Trophoblast cell (in vitro differentiated cells and primary cell): ENCODE data around the gene SUFU.

Source experiments
- DNase-seq, 2 donors: peaks; one replicate each; pipeline ENCODE4 v3.0.0-alpha.2; 2016
- H2AFZ ChIP-seq: 2 replicates; pipeline ENCODE4 v1.6.1; 2013; ENCODE audit warnings: low read length, moderate library complexity, mild to moderate bottlenecking; ENCODE audit not compliant: insufficient read depth, poor library complexity
- H2AK5ac ChIP-seq: 2 replicates; pipeline ENCODE4 v1.6.1; 2013; ENCODE audit warnings: mild to moderate bottlenecking, low read length
- H2BK120ac ChIP-seq: 2 replicates; pipeline ENCODE4 v1.6.1; 2013; ENCODE audit warnings: low read length, mild to moderate bottlenecking, moderate library complexity; ENCODE audit not compliant: insufficient read depth, poor library complexity
- H2BK12ac ChIP-seq: 2 replicates; pipeline ENCODE4 v1.6.1; 2013; ENCODE audit warnings: mild to moderate bottlenecking, low read length, moderate library complexity
- H2BK5ac ChIP-seq: 2 replicates; pipeline ENCODE4 v1.6.1; 2013; ENCODE audit warnings: low read length, low read depth, moderate library complexity, mild to moderate bottlenecking; ENCODE audit not compliant: poor library complexity
- H3K14ac ChIP-seq: 2 replicates; pipeline ENCODE4 v1.6.1; 2013; ENCODE audit warnings: mild to moderate bottlenecking, low read length
- H3K18ac ChIP-seq: 2 replicates; pipeline ENCODE4 v1.6.1; 2013; ENCODE audit warnings: mild to moderate bottlenecking, low read length
- H3K23ac ChIP-seq: 2 replicates; pipeline ENCODE4 v1.6.1; 2013; ENCODE audit warnings: low read length
- H3K27ac ChIP-seq: 2 replicates; pipeline ENCODE4 v1.5.1; 2013; ENCODE audit warnings: low read depth, mild to moderate bottlenecking, inconsistent platforms, low read length, moderate library complexity
- H3K27me3 ChIP-seq: 2 replicates; pipeline ENCODE4 v1.6.1; 2013; ENCODE audit warnings: inconsistent platforms, mild to moderate bottlenecking, low read length, moderate library complexity; ENCODE audit not compliant: insufficient read depth
- H3K36me3 ChIP-seq, 2 experiments: 1 replicate in 1 of 2; 2 replicates in 1 of 2; pipeline ENCODE4 v1.6.1; 2013; ENCODE audit warnings: low read length in 2 of 2, mild to moderate bottlenecking in 2 of 2, moderate library complexity in 1 of 2; ENCODE audit not compliant: insufficient read depth in 2 of 2, control insufficient read depth in 1 of 2
- H3K4ac ChIP-seq: 2 replicates; pipeline ENCODE4 v1.6.1; 2013; ENCODE audit warnings: low read depth, mild to moderate bottlenecking, low read length, moderate library complexity
- H3K4me1 ChIP-seq, 2 experiments: 1 replicate in 1 of 2; 2 replicates in 1 of 2; pipeline ENCODE4 v1.6.1; 2013; ENCODE audit warnings: low read length in 2 of 2, mild to moderate bottlenecking in 2 of 2, moderate library complexity in 1 of 2; ENCODE audit not compliant: insufficient read depth in 2 of 2, control insufficient read depth in 1 of 2
- H3K4me2 ChIP-seq: 2 replicates; pipeline ENCODE4 v1.6.1; 2013; ENCODE audit warnings: inconsistent platforms, mild to moderate bottlenecking, low read length, moderate library complexity
- H3K4me3 ChIP-seq: 2 replicates; pipeline ENCODE4 v1.5.1; 2013; ENCODE audit warnings: mild to moderate bottlenecking, low read depth, low read length, inconsistent platforms
- H3K79me1 ChIP-seq: one replicate; pipeline ENCODE4 v1.6.1; 2013; ENCODE audit warnings: low read length
- H3K79me2 ChIP-seq: 2 replicates; pipeline ENCODE4 v1.6.1; 2013; ENCODE audit warnings: low read length, mild to moderate bottlenecking; ENCODE audit not compliant: control insufficient read depth, insufficient read depth, poor library complexity
- H3K9ac ChIP-seq: 2 replicates; pipeline ENCODE4 v1.6.1; 2013; ENCODE audit warnings: mild to moderate bottlenecking, low read length
- H3K9me3 ChIP-seq: 2 replicates; pipeline ENCODE4 v1.6.1; 2013; ENCODE audit warnings: low read depth, mild to moderate bottlenecking, control low read depth, inconsistent platforms, low read length; ENCODE audit not compliant: insufficient read depth
- H4K12ac ChIP-seq: 2 replicates; pipeline ENCODE4 v1.6.1; 2013; ENCODE audit warnings: low read depth, mild to moderate bottlenecking, low read length, moderate library complexity
- H4K8ac ChIP-seq: 2 replicates; pipeline ENCODE4 v1.6.1; 2013; ENCODE audit warnings: low read depth, mild to moderate bottlenecking, low read length, moderate library complexity
- H4K91ac ChIP-seq: one replicate; pipeline ENCODE4 v1.6.1; 2013; ENCODE audit warnings: low read depth, mild to moderate bottlenecking, low read length, moderate library complexity
- WGBS: extraction: QIAGEN DNeasy Blood & Tissue Kit; methylation state at CpG from one replicate; pipeline ENCODE4 v1.1.7; 2013; ENCODE audit warnings: missing lambda C conversion rate; ENCODE audit not compliant: insufficient read length, insufficient coverage; ENCODE audit errors: extremely low coverage; 5-methylcytosine and 5-hydroxymethylcytosine counted together

SUFU gene

DNA sequence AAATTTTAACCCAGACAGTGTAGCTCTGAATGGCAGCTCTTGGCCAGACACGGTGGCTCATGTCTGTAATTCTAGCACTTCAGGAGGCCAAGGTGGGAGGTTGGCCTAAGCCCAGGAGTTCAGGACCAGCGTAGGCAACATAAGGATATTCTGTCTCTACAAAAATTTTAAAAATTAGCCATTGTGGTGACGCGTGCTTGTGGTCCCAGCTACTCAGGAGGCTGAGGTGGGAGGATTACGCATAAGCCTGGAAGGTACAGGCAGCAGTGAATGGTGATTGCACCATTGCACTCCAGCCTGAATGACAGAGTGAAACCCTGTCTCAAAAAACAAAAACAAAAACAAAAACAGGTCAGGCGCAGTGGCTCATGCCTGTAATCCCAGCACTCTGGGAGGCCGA is 50.0 kb downstream of the SUFU start:
- no CpG with 5 or more reads among the region's 7 CpGs for WGBS
- no peak overlapping the region for H2BK5ac ChIP-seq
- no peak overlapping the region for H3K9ac ChIP-seq
- DNase-seq: peak; percentile 66 to 69
- H3K4me1 ChIP-seq: peaks cover 3 to 6% of the 10 kb centered on the region in 2 experiments
- no peak overlapping the region for H2BK120ac ChIP-seq
- H2AFZ ChIP-seq: no peak overlapping the region
- peaks cover 10 to 13% of the 10 kb centered on the region in 2 experiments for H3K36me3 ChIP-seq
- no peak overlapping the region for H4K91ac ChIP-seq
- H2AK5ac ChIP-seq: no peak overlapping the region
- H3K27me3 ChIP-seq: no peaks in the 10 kb centered on the region
- no peak overlapping the region for H3K27ac ChIP-seq
- no peaks in the 10 kb centered on the region for H3K9me3 ChIP-seq
- no peak overlapping the region for H3K14ac ChIP-seq
- no peak overlapping the region for H3K4ac ChIP-seq
- H4K12ac ChIP-seq: no peak overlapping the region
- no peak overlapping the region for H2BK12ac ChIP-seq
- no peak overlapping the region for H3K23ac ChIP-seq
- H4K8ac ChIP-seq: no peak overlapping the region
- no peak overlapping the region for H3K18ac ChIP-seq
- H3K4me3 ChIP-seq: no peak overlapping the region
- H3K79me2 ChIP-seq: no peaks in the 10 kb centered on the region
- no peaks in the 10 kb centered on the region for H3K79me1 ChIP-seq
- no peak overlapping the region for H3K4me2 ChIP-seq

DNA sequence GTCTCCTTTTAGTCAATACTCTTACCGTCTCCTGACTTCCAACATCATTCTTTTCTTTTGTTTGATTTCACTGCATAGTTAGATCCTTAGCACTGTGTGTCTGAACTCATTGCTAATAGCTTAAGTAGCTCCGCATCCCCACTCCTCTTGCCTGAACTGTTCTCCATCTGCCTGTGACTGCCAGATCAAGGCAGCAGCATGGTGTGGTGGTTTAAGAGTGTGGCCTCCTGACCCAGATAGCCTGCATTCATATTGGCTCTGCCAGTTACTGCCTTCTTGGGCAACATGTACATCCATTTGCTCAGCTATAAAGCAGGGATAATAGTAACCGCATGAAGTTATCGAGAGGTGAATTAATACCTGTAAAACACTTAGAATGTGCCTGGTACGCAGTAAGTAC is 50.8 kb downstream of the SUFU start:
- Histone ChIP-seq H2BK5ac (no peak overlapping the region), H2BK12ac (no peak overlapping the region), H3K23ac (no peak overlapping the region), H4K8ac (no peak overlapping the region), H3K4me3 (no peak overlapping the region), H3K4me2 (no peak overlapping the region), H2BK120ac (no peak overlapping the region), H3K27me3 (no peaks in the 10 kb centered on the region), H3K36me3 (peaks cover 10 to 13% of the 10 kb centered on the region in 2 experiments), H3K4me1 (peaks cover 3 to 6% of the 10 kb centered on the region in 2 experiments), H3K14ac (no peak overlapping the region), H4K91ac (no peak overlapping the region), H3K79me2 (no peaks in the 10 kb centered on the region), H3K79me1 (no peaks in the 10 kb centered on the region), H2AFZ (no peak overlapping the region), H3K9me3 (no peaks in the 10 kb centered on the region), H3K9ac (no peak overlapping the region), H3K18ac (no peak overlapping the region), H3K27ac (no peak overlapping the region), H4K12ac (no peak overlapping the region), H2AK5ac (no peak overlapping the region), H3K4ac (no peak overlapping the region)
- WGBS: no CpG with 5 or more reads among the region's 5 CpGs
- no peak for DNase-seq

DNA sequence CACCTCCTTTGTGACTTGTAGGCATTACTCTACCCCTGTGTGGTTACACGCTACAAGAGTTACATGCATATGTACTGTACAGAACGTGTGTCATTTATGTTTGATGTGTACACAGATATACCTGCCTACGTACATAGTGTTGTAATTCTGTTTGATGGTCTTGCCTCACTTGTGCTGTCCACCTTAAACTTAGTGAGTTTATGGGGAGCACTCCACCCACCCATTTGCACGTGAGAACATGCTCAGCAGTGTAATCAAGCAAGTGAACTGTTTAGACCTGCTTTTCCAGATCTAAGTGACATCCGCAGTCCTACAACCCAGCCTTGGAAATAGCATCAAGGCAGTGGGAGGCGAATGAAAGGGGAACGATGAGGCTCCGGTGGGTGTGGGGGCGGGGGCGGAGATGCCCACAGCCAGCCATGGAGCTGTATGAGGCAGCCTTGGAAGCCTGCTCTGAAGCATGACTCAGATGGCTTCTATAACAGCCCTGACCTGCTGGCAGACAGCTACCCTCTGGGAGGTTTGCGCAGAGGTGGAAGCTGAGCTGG is 52.1 kb downstream of the SUFU start:
- DNase-seq: peak in 1 of 2 donors; percentile 5
- Histone ChIP-seq H3K79me1 (no peaks in the 10 kb centered on the region), H3K4me2 (no peak overlapping the region), H3K9ac (no peak overlapping the region), H4K8ac (no peak overlapping the region), H3K4me1 (peaks cover 3 to 6% of the 10 kb centered on the region in 2 experiments), H2AFZ (no peak overlapping the region), H3K27ac (no peak overlapping the region), H2BK120ac (no peak overlapping the region), H2AK5ac (no peak overlapping the region), H3K9me3 (no peaks in the 10 kb centered on the region), H2BK5ac (no peak overlapping the region), H3K23ac (no peak overlapping the region), H3K36me3 (peaks cover 4 to 7% of the 10 kb centered on the region in 2 experiments), H3K79me2 (no peaks in the 10 kb centered on the region), H4K12ac (no peak overlapping the region), H3K27me3 (no peaks in the 10 kb centered on the region), H3K18ac (no peak overlapping the region), H3K14ac (no peak overlapping the region), H3K4ac (no peak overlapping the region), H3K4me3 (no peak overlapping the region), H4K91ac (no peak overlapping the region), H2BK12ac (no peak overlapping the region)
- WGBS: no CpG with 5 or more reads among the region's 11 CpGs

- no peaks in the 10 kb centered on the region for H3K79me2 ChIP-seq
- H3K9ac ChIP-seq: no peak overlapping the region
- H4K91ac ChIP-seq: no peak overlapping the region
- no peak overlapping the region for H3K4me3 ChIP-seq
- H2AK5ac ChIP-seq: no peak overlapping the region
- no peaks in the 10 kb centered on the region for H3K27me3 ChIP-seq
- no peak overlapping the region for H4K8ac ChIP-seq
- H3K9me3 ChIP-seq: no peaks in the 10 kb centered on the region
- no peak overlapping the region for H4K12ac ChIP-seq
- peaks cover 0 to 2% of the 10 kb centered on the region in 2 experiments for H3K36me3 ChIP-seq
- H3K14ac ChIP-seq: no peak overlapping the region
- no CpG with 5 or more reads among the region's 2 CpGs for WGBS
- H3K4me1 ChIP-seq: peaks cover 3 to 6% of the 10 kb centered on the region in 2 experiments
- no peak overlapping the region for H2BK120ac ChIP-seq
- H2BK5ac ChIP-seq: no peak overlapping the region
- no peak overlapping the region for H3K4ac ChIP-seq
- H3K18ac ChIP-seq: no peak overlapping the region
- no peak overlapping the region for H3K4me2 ChIP-seq
- no peak for DNase-seq
- H3K27ac ChIP-seq: no peak overlapping the region
- no peak overlapping the region for H3K23ac ChIP-seq
- no peaks in the 10 kb centered on the region for H3K79me1 ChIP-seq
- H2BK12ac ChIP-seq: no peak overlapping the region
- H2AFZ ChIP-seq: no peak overlapping the region
These were observed 53.8 kb downstream of the SUFU start for GRCh38 chr10:102557569-102557968.
